ENCODE results near the gene CACNG7.

Gene CACNG7

DNA sequence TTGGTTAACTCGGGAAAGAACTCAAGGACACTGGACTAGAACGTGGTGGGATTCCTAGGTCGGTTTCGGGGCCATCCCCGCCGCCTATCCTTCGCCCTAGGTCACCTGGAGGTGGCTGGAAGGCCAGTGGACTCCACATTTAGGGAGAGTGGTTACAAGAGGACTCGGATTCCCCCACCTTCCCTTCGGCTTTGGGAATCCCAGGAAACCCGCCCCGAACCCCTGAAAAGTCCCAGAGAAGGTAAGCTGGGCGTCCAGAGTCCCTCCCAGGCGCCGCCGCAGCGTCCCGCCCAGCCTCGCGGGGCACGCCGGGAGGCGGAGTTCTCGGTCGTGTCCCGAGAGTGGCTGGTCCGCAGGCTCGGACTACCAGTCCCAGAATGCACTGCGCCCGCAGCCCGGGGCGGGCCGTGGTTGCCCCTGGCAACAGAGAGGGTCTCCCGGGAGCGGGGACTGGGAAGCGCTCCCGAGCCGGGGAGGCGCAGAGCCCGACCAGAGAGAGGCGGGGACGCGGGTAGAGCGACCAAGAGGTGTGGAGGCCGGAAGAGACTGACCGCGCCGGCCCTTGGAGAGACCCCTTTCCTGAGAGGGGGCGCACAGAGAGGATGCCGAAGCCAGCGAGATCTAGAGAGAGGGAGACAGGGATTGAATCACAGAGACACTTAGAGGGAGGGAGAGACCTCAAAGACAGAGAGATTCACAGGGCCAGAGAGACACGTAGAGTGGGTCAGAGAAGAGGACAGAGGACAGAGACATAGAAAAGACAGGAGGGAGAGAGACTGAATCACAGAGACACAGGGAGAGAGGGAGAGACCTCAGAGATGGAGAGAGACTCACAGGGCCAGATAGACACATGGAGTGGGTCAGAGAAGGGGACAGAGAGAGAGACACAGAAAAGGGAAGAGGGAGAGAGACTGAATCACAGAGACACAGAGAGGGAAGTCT, 29.7 kb upstream of the CACNG7 start:
- peak; percentile 80 for DNase-seq (ENCODE audit: low read depth)
- TF ChIP-seq, protein P1, sequence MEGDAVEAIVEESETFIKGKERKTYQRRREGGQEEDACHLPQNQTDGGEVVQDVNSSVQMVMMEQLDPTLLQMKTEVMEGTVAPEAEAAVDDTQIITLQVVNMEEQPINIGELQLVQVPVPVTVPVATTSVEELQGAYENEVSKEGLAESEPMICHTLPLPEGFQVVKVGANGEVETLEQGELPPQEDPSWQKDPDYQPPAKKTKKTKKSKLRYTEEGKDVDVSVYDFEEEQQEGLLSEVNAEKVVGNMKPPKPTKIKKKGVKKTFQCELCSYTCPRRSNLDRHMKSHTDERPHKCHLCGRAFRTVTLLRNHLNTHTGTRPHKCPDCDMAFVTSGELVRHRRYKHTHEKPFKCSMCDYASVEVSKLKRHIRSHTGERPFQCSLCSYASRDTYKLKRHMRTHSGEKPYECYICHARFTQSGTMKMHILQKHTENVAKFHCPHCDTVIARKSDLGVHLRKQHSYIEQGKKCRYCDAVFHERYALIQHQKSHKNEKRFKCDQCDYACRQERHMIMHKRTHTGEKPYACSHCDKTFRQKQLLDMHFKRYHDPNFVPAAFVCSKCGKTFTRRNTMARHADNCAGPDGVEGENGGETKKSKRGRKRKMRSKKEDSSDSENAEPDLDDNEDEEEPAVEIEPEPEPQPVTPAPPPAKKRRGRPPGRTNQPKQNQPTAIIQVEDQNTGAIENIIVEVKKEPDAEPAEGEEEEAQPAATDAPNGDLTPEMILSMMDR (conservative IDR thresholded peaks at IDR 0.05; ENCODE audit: low read length), result no peak
- peak overlapping the region; percentile 72 for H3K4me3 ChIP-seq (ENCODE audit: low read length)

GRCh38 chr19:53880711-53881481, 28.2 kb upstream of the CACNG7 start:
- H3K4me3 ChIP-seq (ENCODE audit: low read length), result peak overlapping the region; percentile 44
- no peak for DNase-seq (ENCODE audit: low read depth)
- TF ChIP-seq, protein P1 (conservative IDR thresholded peaks at IDR 0.05; ENCODE audit: low read length), result no peak

DNA sequence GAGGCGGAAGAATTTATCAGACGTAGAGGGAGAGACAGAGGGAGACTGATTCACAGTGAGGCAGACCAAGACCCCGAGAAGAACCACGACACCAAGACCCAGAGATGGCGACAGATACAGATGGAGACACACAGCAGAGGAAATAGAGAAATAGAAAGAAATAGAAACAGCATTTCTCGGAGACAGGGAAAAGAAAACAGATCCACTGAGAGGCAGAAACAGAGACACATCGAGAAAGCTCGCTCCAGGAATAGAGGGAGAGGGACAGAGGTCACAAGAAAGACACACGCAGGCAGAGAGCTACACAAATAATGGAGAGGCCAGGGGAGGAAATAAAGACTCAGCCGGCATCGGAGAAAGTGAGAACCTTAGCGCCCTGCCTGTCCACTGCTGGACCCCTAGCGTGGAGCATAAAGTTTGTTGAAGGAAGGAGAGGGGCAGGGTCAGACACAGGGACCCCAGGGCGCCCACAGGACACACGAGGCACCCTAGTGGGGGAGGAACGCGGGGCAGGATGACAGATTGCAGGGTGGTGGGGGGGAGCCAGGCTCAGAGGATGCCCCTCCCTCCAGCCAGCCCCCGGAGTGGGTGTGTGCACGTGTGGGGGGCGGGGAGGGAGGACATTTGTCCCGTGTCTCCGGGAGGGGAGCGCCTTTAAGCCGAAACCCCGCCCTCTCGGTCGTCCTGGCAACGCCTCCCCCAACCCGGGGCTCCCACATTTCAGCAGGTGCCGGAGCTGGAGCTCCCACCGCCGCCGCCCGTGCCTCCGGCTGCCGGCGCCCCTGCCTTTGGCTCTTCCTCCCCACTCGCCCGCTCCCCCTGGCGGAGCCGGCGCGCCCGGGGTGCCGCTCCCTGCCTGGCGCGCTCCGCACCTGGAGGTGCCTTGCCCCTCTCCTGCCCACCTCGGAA, 27.3 kb upstream of the CACNG7 start, which contains the start of gene PRKCG:
PRKCG (plus strand) TSS at position 716 of the 909 bp plus-strand sequence. CDS start 298 bp downstream, outside the sequence.
- H3K4me3 ChIP-seq (ENCODE audit: low read length), result peak within 1 kb of the TSS; percentile 44
- TF ChIP-seq, protein P1 (conservative IDR thresholded peaks at IDR 0.05; ENCODE audit: low read length), result peak; percentile 31
- DNase-seq (ENCODE audit: low read depth), result no peak

DNA sequence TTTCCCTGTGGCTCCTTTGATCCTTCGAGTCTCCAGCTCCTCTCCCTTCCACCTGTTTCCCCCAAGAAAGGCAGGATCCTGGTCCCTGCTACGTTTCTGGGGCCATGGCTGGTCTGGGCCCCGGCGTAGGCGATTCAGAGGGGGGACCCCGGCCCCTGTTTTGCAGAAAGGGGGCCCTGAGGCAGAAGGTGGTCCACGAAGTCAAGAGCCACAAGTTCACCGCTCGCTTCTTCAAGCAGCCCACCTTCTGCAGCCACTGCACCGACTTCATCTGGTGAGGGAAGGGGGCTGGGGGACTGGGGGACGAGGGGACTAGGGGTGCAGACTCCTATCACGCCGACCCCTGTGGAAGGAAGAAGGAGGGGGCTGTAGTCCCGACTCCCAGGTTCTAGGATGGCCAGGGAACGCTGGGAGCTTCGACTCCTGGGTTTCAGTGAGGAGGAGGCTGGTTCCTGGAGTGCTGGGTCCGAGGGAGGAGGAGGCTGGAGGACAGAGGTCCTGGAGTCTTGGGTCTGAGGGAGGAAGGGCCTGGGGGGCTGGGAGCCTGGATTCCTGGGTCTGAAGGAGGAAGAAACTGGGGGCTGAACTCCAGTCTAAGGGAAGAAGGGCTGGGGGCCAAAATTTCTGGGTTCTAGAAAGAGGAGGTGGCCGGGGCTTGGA, 26.6 kb upstream of the CACNG7 start:
- TF ChIP-seq, protein P1 (conservative IDR thresholded peaks at IDR 0.05; ENCODE audit: low read length), result no peak
- DNase-seq (ENCODE audit: low read depth), result no peak
- no peak overlapping the region for H3K4me3 ChIP-seq (ENCODE audit: low read length)

DNA sequence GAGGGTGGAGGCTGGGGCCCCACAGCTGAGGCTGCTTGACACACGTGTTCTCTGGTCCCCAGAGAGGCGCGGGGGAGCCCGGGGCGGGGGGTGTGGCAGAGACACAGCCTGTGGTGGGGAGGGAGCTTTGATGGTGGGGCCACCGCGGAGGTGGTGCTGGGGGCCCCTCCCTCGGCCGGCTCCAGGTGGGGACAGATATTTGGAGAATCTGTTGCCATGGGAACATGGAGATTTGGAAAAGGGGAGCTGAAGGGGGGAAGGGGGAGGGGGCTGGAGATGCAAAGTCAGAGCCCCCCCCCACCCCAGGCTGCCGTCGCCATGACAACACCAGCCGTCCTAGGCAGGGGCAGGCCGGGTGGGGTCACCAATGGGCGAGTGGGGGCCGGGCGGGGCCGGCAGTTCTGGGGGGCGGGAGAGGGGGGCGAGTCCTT, 25.8 kb upstream of the CACNG7 start:
- TF ChIP-seq, protein P1 (conservative IDR thresholded peaks at IDR 0.05; ENCODE audit: low read length), result no peak
- no peak overlapping the region for H3K4me3 ChIP-seq (ENCODE audit: low read length)
- DNase-seq (ENCODE audit: low read depth), result no peak

DNA sequence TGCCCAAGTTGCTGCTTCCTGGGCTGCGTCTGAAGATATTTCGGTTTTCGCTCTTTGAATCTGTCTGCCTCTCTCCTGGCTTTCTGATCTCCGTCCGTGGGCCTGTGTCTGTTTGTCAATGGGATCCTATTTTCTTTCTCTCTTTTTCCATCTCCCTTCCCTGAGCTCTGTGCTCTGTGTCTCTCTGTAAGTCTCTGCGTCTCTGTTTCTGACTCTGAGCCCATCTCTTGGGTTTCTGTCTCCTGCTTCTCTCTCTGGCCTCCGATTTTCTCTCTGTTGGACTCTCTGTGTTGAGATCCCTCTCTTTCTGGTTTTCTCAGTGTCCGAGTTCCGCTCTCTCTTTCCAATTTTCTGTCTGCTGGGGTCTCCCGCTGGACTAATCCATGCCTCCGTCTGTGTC, 25.3 kb upstream of the CACNG7 start:
- DNase-seq (ENCODE audit: low read depth), result no peak
- TF ChIP-seq, protein P1 (conservative IDR thresholded peaks at IDR 0.05; ENCODE audit: low read length), result no peak
- no peak overlapping the region for H3K4me3 ChIP-seq (ENCODE audit: low read length)

Data from AG10803 (cell line).